GM12878 (cell line): ENCODE measurements around the gene MTAP. TPM values are rescaled to one million over a fixed set of nuclear protein-coding genes. Genes with fewer than 3 reads are reported as not detected.

Experiments used
- ATAC-seq: fragments of 200-7000 bp; cut with Tn5 transposase; 3 replicates; pipeline ENCODE4 v1.9.1; 2020; ENCODE audit warnings: mild to moderate bottlenecking, moderate library complexity
- BruUV-seq: library from RNA; stranded (reverse); fragments of 400-500 nt; replicated peaks from 2 replicates; lab custom pipeline; 2021; lab: Mats Ljungman, UMichigan
- CTCF ChIA-PET: fragments of 300-600 bp; sonication (Branson Sonifier 250); formaldehyde crosslinking; extraction: SDS; loops from one replicate; lab custom pipeline; 2021; ENCODE audit warnings: inconsistent platforms; lab: Yijun Ruan, JAX
- POLR2A ChIA-PET: fragments of 350-600 bp; formaldehyde crosslinking; extraction: SDS; loops from one replicate; lab custom pipeline; 2021; ENCODE audit warnings: inconsistent platforms; lab: Charles Lee
- RAD21 ChIA-PET: fragments of 300-600 bp; sonication (Branson Sonifier 250); formaldehyde crosslinking; loops from one replicate; lab custom pipeline; 2023; ENCODE audit warnings: antibody characterized with exemption; ENCODE audit not compliant: unreplicated experiment; lab: Charles Lee
- SMC1A ChIA-PET: fragments of 300-600 bp; sonication (Branson Sonifier 250); formaldehyde crosslinking; loops from one replicate; lab custom pipeline; 2023; ENCODE audit not compliant: unreplicated experiment, uncharacterized antibody; lab: Charles Lee
- DNase-seq: peaks from one replicate; pipeline ENCODE4 v3.0.0-alpha.2; 2011; ENCODE audit warnings: low read depth, low spot score
- FAIRE-seq: peaks from 3 replicates; lab custom pipeline; 2011; peaks lifted over from hg19 to GRCh38; lab: Jason Lieb, UNC
- H2AFZ ChIP-seq: 2 replicates; pipeline ENCODE4 v1.6.0; 2011; ENCODE audit warnings: low read depth, low read length, control low read depth; ENCODE audit not compliant: control insufficient read depth
- H3K27ac ChIP-seq: 2 replicates; pipeline ENCODE4 v1.5.1; 2011; ENCODE audit warnings: control low read depth; ENCODE audit not compliant: control insufficient read depth, insufficient read depth
- H3K27me3 ChIP-seq, 2 experiments: replicated peaks in 1 of 2; 2 replicates each; pipeline versions ENCODE4 v1.6.0 to v1.6.1; 2011; ENCODE audit warnings: low read length in 1 of 2; ENCODE audit not compliant: control insufficient read depth in 2 of 2, insufficient read depth in 2 of 2
- H3K36me3 ChIP-seq, 2 experiments: 2 replicates each; pipeline ENCODE4 v1.5.1; 2011; ENCODE audit warnings: low read length in 1 of 2; ENCODE audit not compliant: control insufficient read depth in 2 of 2, insufficient read depth in 2 of 2
- H3K4me1 ChIP-seq: 2 replicates; pipeline ENCODE4 v1.6.1; 2011; ENCODE audit warnings: mild to moderate bottlenecking, low read length, moderate library complexity, mixed read lengths; ENCODE audit not compliant: control insufficient read depth, insufficient read depth
- H3K4me2 ChIP-seq: 2 replicates; pipeline ENCODE4 v1.6.0; 2011; ENCODE audit warnings: control low read depth; ENCODE audit not compliant: control insufficient read depth, insufficient read depth
- H3K4me3 ChIP-seq: fragments of 200-600 bp; sonication (generic); 2 replicates; pipeline ENCODE4 v1.5.1; 2016
- H3K79me2 ChIP-seq: 2 replicates; pipeline ENCODE4 v1.6.0; 2011; ENCODE audit warnings: low read length; ENCODE audit not compliant: control insufficient read depth, insufficient read depth
- H3K9ac ChIP-seq: 2 replicates; pipeline ENCODE4 v1.8.0; 2011; ENCODE audit warnings: low read length, control low read depth, mixed read lengths; ENCODE audit not compliant: control insufficient read depth, insufficient read depth
- H3K9me3 ChIP-seq: replicated peaks from 3 replicates; pipeline ENCODE4 v1.5.1; 2011; ENCODE audit warnings: mild to moderate bottlenecking, low read length; ENCODE audit not compliant: control insufficient read depth, insufficient read depth
- H4K20me1 ChIP-seq: 2 replicates; pipeline ENCODE4 v1.6.0; 2011; ENCODE audit not compliant: control insufficient read depth, insufficient read depth
- BRCA1 ChIP-seq: IDR thresholded peaks from 2 replicates; pipeline ENCODE4 v1.6.1; 2011; ENCODE audit warnings: low read depth, low read length, improper control_type of control experiment
- CBX3 ChIP-seq: fragments of 200-600 bp; sonication (generic); IDR thresholded peaks from 2 replicates; pipeline ENCODE4 v1.6.1; 2016; ENCODE audit warnings: low read depth, borderline replicate concordance
- MYB ChIP-seq: fragments of 150-350 bp; IDR thresholded peaks from 2 replicates; pipeline ENCODE4 v1.6.1; 2014; ENCODE audit warnings: mild to moderate bottlenecking, low read depth, low read length, borderline replicate concordance
- NFXL1 ChIP-seq: fragments of 450-650 bp; IDR thresholded peaks from 2 replicates; pipeline ENCODE4 v1.6.1; 2017; ENCODE audit warnings: antibody characterized with exemption, mild to moderate bottlenecking, borderline replicate concordance
- PAX5 ChIP-seq: IDR thresholded peaks from 2 replicates; pipeline ENCODE4 v1.6.1; 2011; ENCODE audit warnings: low read depth, low read length, borderline replicate concordance
- RAD51 ChIP-seq: fragments of 450-650 bp; IDR thresholded peaks from 2 replicates; pipeline ENCODE4 v1.6.1; 2016; ENCODE audit warnings: moderate library complexity, mild to moderate bottlenecking, inconsistent platforms
- STAT1 ChIP-seq: fragments of 450-650 bp; conservative IDR thresholded peaks from 2 replicates; pipeline ENCODE4 v1.6.1; 2014; ENCODE audit warnings: antibody characterized with exemption, mild to moderate bottlenecking
- YBX1 ChIP-seq: fragments of 450-650 bp; IDR thresholded peaks from 2 replicates; pipeline ENCODE4 v1.6.1; 2016; ENCODE audit warnings: antibody characterized with exemption
- ZNF207 ChIP-seq: fragments of 450-650 bp; IDR thresholded peaks from 2 replicates; pipeline ENCODE4 v1.6.1; 2014; ENCODE audit warnings: antibody characterized with exemption, mild to moderate bottlenecking, borderline replicate concordance
- WGBS: methylation state at CpG from one replicate; pipeline ENCODE4 v1.1.6; 2016; ENCODE audit warnings: low lambda C conversion rate; ENCODE audit not compliant: insufficient replicate concordance, insufficient coverage; ENCODE audit errors: missing lambda C conversion rate; 5-methylcytosine and 5-hydroxymethylcytosine counted together
- in situ Hi-C: fragments of 300-500 bp; cut with MboI; formaldehyde crosslinking; loops from 9 replicates; pipeline ENCODE4 v1.14.3; 2018; ENCODE audit warnings: mixed read lengths
- intact Hi-C: fragments of 100-400 bp; cut with micrococcal nuclease; formaldehyde crosslinking; loops from one replicate; pipeline ENCODE4 v1.14.2; 2022; ENCODE audit not compliant: unreplicated experiment
- polyA plus RNA-seq, 11 experiments: library from polyadenylated mRNA; depleted of rRNA in 4 of 11; unstranded in 6 of 11; stranded (reverse) in 5 of 11; fragments of >200 nt; fragmentation: Nextera tagmentation in 4 of 11; fragmentation: Illumina TruSeq in 1 of 11; extraction: Ambion mirVana in 4 of 11; extraction: Trizol in 1 of 11; gene quantifications; 1 replicate in 1 of 11; 2 replicates in 10 of 11; pipeline versions ENCODE4 v1.2.1 to v1.2.3, GENCODE V29; 2011 to 2016; ENCODE audit warnings: inconsistent platforms in 2 of 11, missing spikeins in 2 of 11, low read depth in 1 of 11
- total RNA-seq, 4 experiments: library from RNA; depleted of rRNA in 3 of 4; stranded (reverse); fragments of >200 nt in 3 of 4; fragmentation: Illumina TruSeq in 1 of 4; extraction: Trizol in 1 of 4; gene quantifications; 2 replicates each; pipeline versions ENCODE4 v1.2.1 to v1.2.3, GENCODE V29; 2013 to 2021
- TF ChIP-seq, protein P1 (sequence below): IDR thresholded peaks from 2 replicates; pipeline ENCODE4 v1.6.1; 2012; ENCODE audit warnings: low read depth, low read length, improper control_type of control experiment

Gene MTAP
- total and polyA plus RNA-seq, 10 of the 15 experiments (the other 5 are each of a cell fraction or from before 2014, with no cell fraction given), result 16.4 to 29.9 (median 22.6) TPM

DNA sequence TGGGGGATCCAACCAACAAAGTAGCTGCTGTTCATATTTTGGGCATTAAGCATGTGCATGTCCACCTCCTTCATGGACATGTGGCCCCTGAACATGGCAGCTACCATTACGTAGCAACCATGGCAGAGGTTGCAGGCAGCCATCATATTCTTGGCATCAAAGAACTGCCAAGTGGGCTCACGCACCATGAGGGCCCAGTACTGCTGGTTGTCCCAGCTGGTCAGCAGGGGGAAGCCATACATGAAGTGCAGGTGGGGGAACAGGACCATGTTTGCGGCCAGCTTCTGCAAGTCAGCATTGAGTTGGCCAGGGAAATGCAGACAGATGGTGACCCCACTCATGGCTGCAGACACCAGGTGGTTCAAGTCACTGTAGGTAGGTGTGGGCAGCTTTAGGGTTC lies 9.5 kb downstream of the MTAP start:
- in situ Hi-C loops (loop anchor here (5.0 to 10.0 kb wide), 3 partner anchors 225 to 640 kb away; no protein-coding TSS in a partner anchor), intact Hi-C loops (no loop called here)
- SMC1A ChIA-PET, result interaction anchor here (0.6 to 8.3 kb wide), 11 partner anchors 8 to 427 kb away, joined by 3 to 121 read pairs (median 4); partner anchors contain the start of gene CDKN2B
- H3K27ac ChIP-seq, result no peak overlapping the region
- TF ChIP-seq, protein P1, sequence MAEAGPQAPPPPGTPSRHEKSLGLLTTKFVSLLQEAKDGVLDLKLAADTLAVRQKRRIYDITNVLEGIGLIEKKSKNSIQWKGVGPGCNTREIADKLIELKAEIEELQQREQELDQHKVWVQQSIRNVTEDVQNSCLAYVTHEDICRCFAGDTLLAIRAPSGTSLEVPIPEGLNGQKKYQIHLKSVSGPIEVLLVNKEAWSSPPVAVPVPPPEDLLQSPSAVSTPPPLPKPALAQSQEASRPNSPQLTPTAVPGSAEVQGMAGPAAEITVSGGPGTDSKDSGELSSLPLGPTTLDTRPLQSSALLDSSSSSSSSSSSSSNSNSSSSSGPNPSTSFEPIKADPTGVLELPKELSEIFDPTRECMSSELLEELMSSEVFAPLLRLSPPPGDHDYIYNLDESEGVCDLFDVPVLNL, result no peak
- TF ChIP-seq STAT1, result no peak
- no peak for TF ChIP-seq BRCA1
- TF ChIP-seq YBX1, result no peak
- TF ChIP-seq NFXL1, result no peak
- TF ChIP-seq RAD51, result no peak
- TF ChIP-seq MYB, result no peak
- TF ChIP-seq PAX5, result no peak
- TF ChIP-seq CBX3, result no peak
- no peak for TF ChIP-seq ZNF207
- TF ChIP-seq, all 136 proteins: peak for 0
- no TSS peak for BruUV-seq
- 100% methylated on average over 3 of the region's 3 CpGs for WGBS
- Histone ChIP-seq H3K4me2 (no peak overlapping the region), H3K9me3 (no peaks in the 10 kb centered on the region), H3K9ac (no peak overlapping the region), H3K79me2 (peaks cover 4% of the 10 kb centered on the region), H3K36me3 (peaks cover 4 to 8% of the 10 kb centered on the region in 2 experiments), H3K4me1 (peaks cover 16% of the 10 kb centered on the region), H2AFZ (no peak overlapping the region), H4K20me1 (peaks cover 7% of the 10 kb centered on the region; the same call in 1 of the 2 replicates), H3K4me3 (no peak overlapping the region), H3K27me3 (no peaks in the 10 kb centered on the region)
- ChIA-PET CTCF (interaction anchor here (0.7 to 8.9 kb wide), 16 partner anchors 9 to 640 kb away, joined by 3 to 182 read pairs (median 8); partner anchors contain the start of genes CDKN2B and MTAP), POLR2A (interaction anchor here (1.1 kb wide), 1 partner anchor 197 kb away, joined by 4 read pairs; the partner anchor contains the start of gene CDKN2B), RAD21 (interaction anchor here (0.6 to 5.6 kb wide), 11 partner anchors 10 to 486 kb away, joined by 3 to 59 read pairs (median 4); partner anchors contain the start of gene MTAP)
- DNase-seq (no peak), FAIRE-seq (no peak), ATAC-seq (no peak)
